HepG2 (cell line): ENCODE results near the gene XRCC2. TPM values are rescaled to one million over a fixed set of nuclear protein-coding genes. Genes with fewer than 3 reads are reported as not detected.
A peak's percentile ranks its signal among the peaks of the same experiment; 100 is the strongest.

ENCODE experiments used
- ATAC-seq: fragments of 200-7000 bp; cut with Tn5 transposase; 3 replicates; pipeline ENCODE4 v1.9.1; 2020; ENCODE audit warnings: mild to moderate bottlenecking, moderate library complexity
- BruUV-seq: library from RNA; stranded (reverse); fragments of 400-500 nt; replicated peaks from 2 replicates; lab custom pipeline; 2021; lab: Mats Ljungman, UMichigan
- CTCF ChIA-PET: fragments of 300-600 bp; formaldehyde crosslinking; extraction: SDS; loops from one replicate; lab custom pipeline; 2021; ENCODE audit warnings: low total read pairs, inconsistent platforms, low intra/inter-chr PET ratio; lab: Yijun Ruan, JAX
- POLR2A ChIA-PET: fragments of 350-600 bp; sonication (Branson Sonifier 250); formaldehyde crosslinking; loops from one replicate; lab custom pipeline; 2020; ENCODE audit warnings: antibody characterized with exemption, inconsistent platforms; lab: Yijun Ruan, JAX
- DNase-seq: peaks from one replicate; pipeline ENCODE4 v3.0.0-alpha.2; 2015; ENCODE audit warnings: low spot score
- FAIRE-seq: peaks from 3 replicates; lab custom pipeline; 2011; peaks lifted over from hg19 to GRCh38; lab: Jason Lieb, UNC
- H2AFZ ChIP-seq: one replicate; pipeline ENCODE4 v1.6.1; 2011; ENCODE audit warnings: low read length, inconsistent platforms
- H3K27ac ChIP-seq: fragments of 300-600 bp; 3 replicates; pipeline ENCODE4 v1.8.0; 2011; ENCODE audit warnings: mixed run types, mild to moderate bottlenecking, mixed read lengths, low read length, inconsistent platforms; ENCODE audit not compliant: insufficient read depth; ENCODE audit errors: extremely low read length
- H3K27me3 ChIP-seq, 2 experiments: fragments of 200-600 bp in 1 of 2; 2 replicates in 1 of 2; 3 replicates in 1 of 2; pipeline versions ENCODE4 v1.6.0 to v1.8.0; 2011; ENCODE audit warnings: low read length in 2 of 2, mild to moderate bottlenecking in 2 of 2, moderate library complexity in 2 of 2, inconsistent platforms in 1 of 2; ENCODE audit not compliant: insufficient read depth in 2 of 2, control insufficient read depth in 1 of 2
- H3K36me3 ChIP-seq, 2 experiments: fragments of 200-600 bp in 1 of 2; replicated peaks in 1 of 2; 2 replicates in 1 of 2; 3 replicates in 1 of 2; pipeline versions ENCODE4 v1.5.1 to v1.8.0; 2011; ENCODE audit warnings: low read length in 2 of 2, inconsistent platforms in 1 of 2; ENCODE audit not compliant: insufficient read depth in 2 of 2, control insufficient read depth in 1 of 2
- H3K4me1 ChIP-seq: 2 replicates; pipeline ENCODE4 v1.5.1; 2012; ENCODE audit warnings: low read length, inconsistent platforms; ENCODE audit not compliant: insufficient read depth
- H3K4me2 ChIP-seq: 2 replicates; pipeline ENCODE4 v1.6.0; 2011; ENCODE audit warnings: low read depth, low read length, inconsistent platforms
- H3K4me3 ChIP-seq, 3 experiments: fragments of 200-600 bp in 1 of 3; sonication (generic), shearing (Covaris generic) in 1 of 3; replicated peaks in 1 of 3; 2 replicates each; pipeline ENCODE4 v1.5.1; 2011 to 2016; ENCODE audit warnings: low read length in 3 of 3, inconsistent platforms in 2 of 3, low read depth in 2 of 3, mild to moderate bottlenecking in 2 of 3, control low read depth in 1 of 3, mixed read lengths in 1 of 3; ENCODE audit not compliant: insufficient read depth in 1 of 3
- H3K79me2 ChIP-seq: one replicate; pipeline ENCODE4 v1.6.1; 2011; ENCODE audit warnings: low read length, inconsistent platforms; ENCODE audit not compliant: insufficient read depth
- H3K9ac ChIP-seq: 2 replicates; pipeline ENCODE4 v1.6.0; 2011; ENCODE audit warnings: mild to moderate bottlenecking, low read depth, low read length, inconsistent platforms; ENCODE audit not compliant: insufficient read depth
- H3K9me3 ChIP-seq: 2 replicates; pipeline ENCODE4 v1.5.1; 2012; ENCODE audit warnings: mild to moderate bottlenecking, low read length
- H4K20me1 ChIP-seq: 2 replicates; pipeline ENCODE4 v1.6.0; 2011; ENCODE audit warnings: inconsistent platforms, mild to moderate bottlenecking, low read length, moderate library complexity; ENCODE audit not compliant: insufficient read depth
- EEA1 ChIP-seq: sonication (generic); formaldehyde crosslinking; IDR thresholded peaks from 2 replicates; pipeline ENCODE4 v1.5.1; 2020; ENCODE audit warnings: mild to moderate bottlenecking, missing genetic modification reagents, borderline replicate concordance
- FIP1L1 ChIP-seq: fragments of 200-400 bp; formaldehyde crosslinking; IDR thresholded peaks from 2 replicates; pipeline ENCODE4 v1.6.1; 2018; ENCODE audit warnings: low read depth, mild to moderate bottlenecking, low read length, moderate library complexity, borderline replicate concordance; ENCODE audit not compliant: insufficient read depth
- TCF7 ChIP-seq: sonication (generic); IDR thresholded peaks from 2 replicates; pipeline ENCODE4 v1.6.1; 2016; ENCODE audit warnings: antibody characterized with exemption, low read depth
- YEATS4 ChIP-seq: sonication (generic); formaldehyde crosslinking; IDR thresholded peaks from 2 replicates; pipeline ENCODE4 v1.4.0; 2020; ENCODE audit warnings: missing genetic modification reagents, borderline replicate concordance
- ZFP37 ChIP-seq: sonication (generic); formaldehyde crosslinking; IDR thresholded peaks from 2 replicates; pipeline ENCODE4 v1.4.0; 2020; ENCODE audit warnings: missing genetic modification reagents, borderline replicate concordance
- ZNF629 ChIP-seq: sonication (generic); formaldehyde crosslinking; conservative IDR thresholded peaks from 2 replicates; pipeline ENCODE4 v1.5.0; 2020; ENCODE audit warnings: missing genetic modification reagents
- WGBS: methylation state at CpG from one replicate; pipeline ENCODE4 v1.1.6; 2017; ENCODE audit warnings: low lambda C conversion rate; 5-methylcytosine and 5-hydroxymethylcytosine counted together
- in situ Hi-C: cut with HindIII; loops from 2 replicates; pipeline ENCODE4 v1.10.0; 2017; ENCODE audit warnings: low pct_unique_long_range_greater_than_20kb; ENCODE audit not compliant: extremely low pct_ligation_motif_present
- intact Hi-C: fragments of 100-400 bp; cut with micrococcal nuclease; formaldehyde crosslinking; loops from one replicate; pipeline ENCODE4 v1.10.0; 2022; ENCODE audit not compliant: unreplicated experiment
- polyA plus RNA-seq, 8 experiments: library from polyadenylated mRNA; depleted of rRNA in 3 of 8; stranded (reverse) in 7 of 8; unstranded in 1 of 8; fragments of >200 nt; fragmentation: Illumina TruSeq in 4 of 8; extraction: Trizol in 4 of 8; gene quantifications; 2 replicates each; pipeline versions ENCODE4 v1.2.1 to v1.2.3, GENCODE V29; 2011 to 2016; ENCODE audit warnings: low read depth in 4 of 8, missing spikeins in 1 of 8, mixed read lengths in 1 of 8; ENCODE audit not compliant: insufficient read depth in 1 of 8
- total RNA-seq, 5 experiments: library from RNA; depleted of rRNA; stranded (reverse); fragments of >200 nt; fragmentation: Illumina TruSeq; extraction: Trizol; gene quantifications; 2 replicates each; pipeline ENCODE4 v1.2.3, GENCODE V29; 2016; ENCODE audit warnings: low read depth in 1 of 5
- TF ChIP-seq, protein P1 (sequence below): fragments of 450-650 bp; IDR thresholded peaks from 2 replicates; pipeline ENCODE4 v1.6.1; 2016

The XRCC2 gene
- total and polyA plus RNA-seq, 2 of the 13 experiments (the other 11 are each of a cell fraction or from before 2014, with no cell fraction given), result 3.8 to 14.5 TPM

DNA sequence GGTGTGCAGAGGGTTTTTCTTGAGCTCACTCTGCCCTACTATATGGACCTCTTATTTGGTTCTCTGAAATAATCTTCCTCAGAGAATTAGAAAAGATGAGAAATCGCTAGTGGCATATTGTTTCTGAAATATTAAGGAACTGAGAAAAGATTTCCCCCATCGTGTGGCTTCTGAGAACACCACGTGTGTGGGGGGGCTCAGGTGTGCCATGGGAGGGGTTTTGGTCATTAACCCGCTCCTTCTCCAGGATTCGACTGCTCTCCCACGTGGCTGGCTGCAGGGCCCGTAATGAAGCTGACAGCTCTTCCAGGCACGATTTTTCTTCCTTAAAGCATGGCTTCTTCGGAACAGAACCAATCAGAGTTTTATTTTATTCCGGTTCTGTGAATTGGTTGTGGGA lies 67.7 kb downstream of the XRCC2 start:
- POLR2A ChIA-PET, result no interaction called here
- no peak overlapping the region for H3K4me2 ChIP-seq
- H3K4me3 ChIP-seq, result no peak overlapping the region
- H3K36me3 ChIP-seq, result no peaks in the 10 kb centered on the region
- 40% methylated on average over 10 of the region's 10 CpGs for WGBS
- H3K9ac ChIP-seq, result no peak overlapping the region
- intact Hi-C loops, result no loop called here
- H4K20me1 ChIP-seq, result no peaks in the 10 kb centered on the region
- in situ Hi-C loops, result no loop called here
- H3K9me3 ChIP-seq, result no peaks in the 10 kb centered on the region
- no peak for DNase-seq
- H3K27ac ChIP-seq, result no peak overlapping the region
- no TSS peak for BruUV-seq
- CTCF ChIA-PET, result no interaction called here
- ATAC-seq, result no peak
- no peak overlapping the region for H2AFZ ChIP-seq
- no peaks in the 10 kb centered on the region; a peak in 1 of 5 replicates for H3K27me3 ChIP-seq
- FAIRE-seq, result no peak
- H3K79me2 ChIP-seq, result no peaks in the 10 kb centered on the region
- H3K4me1 ChIP-seq, result no peaks in the 10 kb centered on the region
- no peak for TF ChIP-seq FIP1L1
- TF ChIP-seq ZFP37 (CRISPR knock-in tag), result no peak
- TF ChIP-seq, protein P1, sequence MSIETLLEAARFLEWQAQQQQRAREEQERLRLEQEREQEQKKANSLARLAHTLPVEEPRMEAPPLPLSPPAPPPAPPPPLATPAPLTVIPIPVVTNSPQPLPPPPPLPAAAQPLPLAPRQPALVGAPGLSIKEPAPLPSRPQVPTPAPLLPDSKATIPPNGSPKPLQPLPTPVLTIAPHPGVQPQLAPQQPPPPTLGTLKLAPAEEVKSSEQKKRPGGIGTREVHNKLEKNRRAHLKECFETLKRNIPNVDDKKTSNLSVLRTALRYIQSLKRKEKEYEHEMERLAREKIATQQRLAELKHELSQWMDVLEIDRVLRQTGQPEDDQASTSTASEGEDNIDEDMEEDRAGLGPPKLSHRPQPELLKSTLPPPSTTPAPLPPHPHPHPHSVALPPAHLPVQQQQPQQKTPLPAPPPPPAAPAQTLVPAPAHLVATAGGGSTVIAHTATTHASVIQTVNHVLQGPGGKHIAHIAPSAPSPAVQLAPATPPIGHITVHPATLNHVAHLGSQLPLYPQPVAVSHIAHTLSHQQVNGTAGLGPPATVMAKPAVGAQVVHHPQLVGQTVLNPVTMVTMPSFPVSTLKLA, result peak; percentile 74
- TF ChIP-seq YEATS4 (CRISPR knock-in tag), result no peak
- no peak for TF ChIP-seq EEA1 (CRISPR knock-in tag)

DNA sequence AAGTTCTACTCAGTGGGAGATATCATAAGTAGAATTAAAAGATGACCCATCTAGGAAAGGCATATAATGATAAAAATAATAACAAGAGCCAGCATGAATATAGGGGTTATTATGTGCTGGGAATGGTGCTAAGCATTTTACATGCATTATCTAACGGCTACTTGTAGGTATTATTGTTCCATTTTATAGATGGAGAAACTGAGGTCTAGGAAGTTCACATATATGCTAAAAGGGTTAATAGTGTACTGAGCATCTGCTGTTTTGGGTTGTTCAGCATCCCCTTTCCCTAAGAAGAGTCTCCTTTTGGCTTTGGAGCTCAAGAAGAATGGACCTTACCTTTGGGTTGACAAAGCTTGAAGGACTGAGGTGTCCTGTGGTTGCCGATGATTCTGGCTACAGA lies 68.9 kb downstream of the XRCC2 start:
- 25% methylated on average over 2 of the region's 2 CpGs for WGBS
- intact Hi-C loops, result no loop called here
- Histone ChIP-seq H3K4me2 (no peak overlapping the region), H3K27me3 (no peaks in the 10 kb centered on the region; a peak in 1 of 5 replicates), H3K79me2 (no peaks in the 10 kb centered on the region), H3K36me3 (no peaks in the 10 kb centered on the region), H2AFZ (no peak overlapping the region), H3K9me3 (no peaks in the 10 kb centered on the region), H3K4me3 (no peak overlapping the region), H3K4me1 (no peaks in the 10 kb centered on the region), H3K9ac (no peak overlapping the region), H3K27ac (no peak overlapping the region)
- CTCF ChIA-PET, result no interaction called here
- in situ Hi-C loops, result no loop called here
- ATAC-seq (no peak), FAIRE-seq (no peak)
- BruUV-seq, result no TSS peak
- POLR2A ChIA-PET, result no interaction called here
- TF ChIP-seq ZNF629 (CRISPR knock-in tag) (peak; percentile 51; the same call in 1 of the 2 replicates), TCF7 (no peak)
- TF ChIP-seq, all 625 proteins: peak for 1
- DNase-seq, result no peak
- no peaks in the 10 kb centered on the region for H4K20me1 ChIP-seq
